H1 (cell line): Measurements from ENCODE around the gene FRMD3. TPM values are rescaled to one million over a fixed set of nuclear protein-coding genes. Genes with fewer than 3 reads are reported as not detected.

Experiments
- CBX5 ChIP-seq: fragments of 300-800, 300-1000 bp; sonication (generic); IDR thresholded peaks from 2 replicates; pipeline ENCODE4 v1.7.1; 2016; ENCODE audit warnings: antibody characterized with exemption, low read length, low read depth
- EP300 ChIP-seq, 2 experiments: IDR thresholded peaks; 1 replicate in 1 of 2; 2 replicates in 1 of 2; pipeline ENCODE4 v1.6.1; 2011 to 2012; ENCODE audit warnings: low read depth in 2 of 2, low read length in 2 of 2, mild to moderate bottlenecking in 2 of 2, borderline replicate concordance in 1 of 2, inconsistent platforms in 1 of 2, moderate library complexity in 1 of 2
- polyA plus RNA-seq, 7 experiments: library from polyadenylated mRNA; depleted of rRNA in 3 of 7; stranded (reverse) in 5 of 7; unstranded in 2 of 7; fragments of >200 nt in 5 of 7; fragments of 200-250 nt in 2 of 7; gene quantifications; 1 replicate in 5 of 7; 2 replicates in 1 of 7; 4 replicates in 1 of 7; pipeline versions ENCODE4 v1.2.1 to v1.2.3, GENCODE V29; 2011 to 2013; ENCODE audit warnings: missing spikeins in 2 of 7, mixed read lengths in 2 of 7
- total RNA-seq: library from RNA; stranded (reverse); fragmentation: NEBNext Ultra II Directional; extraction: Animal tissue kit (Norgen Biotek cat#: 25700); gene quantifications from 2 replicates; pipeline ENCODE4 v1.2.1, GENCODE V29; 2021

Gene FRMD3
- total and polyA plus RNA-seq, 2 of the 8 experiments (the other 6 are each of a cell fraction or from before 2014, with no cell fraction given): 0.15 to 1.4 TPM

DNA sequence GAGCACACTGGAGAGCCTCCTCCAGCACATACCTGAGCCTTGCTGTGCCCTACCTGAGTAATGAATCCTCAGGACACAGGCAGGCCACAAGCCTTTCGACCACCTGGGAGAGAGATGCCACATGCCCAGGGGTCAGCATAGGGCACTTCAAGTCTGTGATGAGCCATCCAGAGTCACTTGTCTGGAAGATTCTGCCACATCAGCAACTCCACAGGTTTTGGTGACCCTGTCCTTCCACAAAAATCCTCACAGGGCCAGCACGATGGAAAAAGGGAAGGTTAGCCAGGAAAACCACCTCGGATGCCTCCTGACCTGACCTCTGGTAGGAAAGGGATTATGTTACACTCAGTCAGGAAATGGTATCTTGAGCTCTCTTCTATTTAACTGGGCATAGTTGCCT, 46.8 kb downstream of the FRMD3 start (continued):
- TF ChIP-seq EP300 (IDR thresholded peaks at IDR 0.05; ENCODE audit: borderline replicate concordance in 1 of 2, low read depth in 2 of 2, low read length in 2 of 2) (no peak), CBX5 (no peak)
